Neural progenitor cell (in vitro differentiated cells): ENCODE measurements around the gene MGAT3.

Experiments
- CTCF ChIP-seq: fragments of 200-600 bp; sonication (generic); IDR thresholded peaks from 2 replicates; pipeline ENCODE4 v1.5.1; 2017; ENCODE audit warnings: antibody characterized with exemption, mild to moderate bottlenecking
- EZH2phosphoT487 ChIP-seq: fragments of 200-600 bp; sonication (generic); IDR thresholded peaks from 2 replicates; pipeline ENCODE4 v1.6.1; 2017; ENCODE audit warnings: antibody characterized with exemption

GRCh38 chr22:39475902-39476301, 19.1 kb downstream of the MGAT3 start:
- no peak for TF ChIP-seq CTCF
- no peak for TF ChIP-seq EZH2phosphoT487
